ENCODE data around the gene COX7A2. TPM values are rescaled to one million over a fixed set of nuclear protein-coding genes. Genes with fewer than 3 reads are reported as not detected.
A peak's percentile ranks its signal among the peaks of the same experiment; 100 is the strongest.

Gene COX7A2
- total and polyA plus RNA-seq, 2 of the 13 experiments (the other 11 are each of a cell fraction or from before 2014, with no cell fraction given): 407 to 556 TPM

GRCh38 chr6:75205776-75206575 is 37.6 kb downstream of the COX7A2 start, which contains the start of gene COL12A1:
Gene COL12A1, minus strand, starts transcription at chr6:75206053. Its CDS starts 3,261 bp downstream, at chr6:75202792.
- peak within 1 kb of the TSS in 1 of 3 experiments; percentile 32; a peak in 1 of 6 replicates for H3K4me3 ChIP-seq (replicated peaks in 1 of 3; ENCODE audit: insufficient read depth in 1 of 3, low read depth in 2 of 3, low read length in 3 of 3)
- H3K9ac ChIP-seq (ENCODE audit: insufficient read depth, low read depth, low read length): no peak within 1 kb of the TSS
- in situ Hi-C loops (cut with HindIII; ENCODE audit: extremely low pct_ligation_motif_present, low pct_unique_long_range_greater_than_20kb) (loop anchor here (10.0 to 25.0 kb wide), 6 partner anchors 451 to 1469 kb away; no protein-coding TSS in a partner anchor), intact Hi-C loops (cut with micrococcal nuclease; ENCODE audit: unreplicated experiment) (loop anchor here (2.0 to 10.0 kb wide), 3 partner anchors 307 to 1351 kb away; no protein-coding TSS in a partner anchor)
- no peak within 1 kb of the TSS for H2AFZ ChIP-seq (ENCODE audit: low read length)
- DNase-seq (ENCODE audit: low spot score) (no peak), FAIRE-seq (no peak), ATAC-seq (peak; percentile 41)
- H3K27ac ChIP-seq (ENCODE audit: extremely low read length, insufficient read depth, low read length): no peak within 1 kb of the TSS
- H3K27me3 ChIP-seq (ENCODE audit: control insufficient read depth in 1 of 2, insufficient read depth in 2 of 2, low read length in 2 of 2): peaks cover 6 to 64% of the 10 kb centered on the region in 2 experiments; a peak in 4 of 5 replicates
- 28% methylated on average over 26 of the region's 64 CpGs for WGBS (ENCODE audit: low lambda C conversion rate)
- no peaks in the 10 kb centered on the region for H4K20me1 ChIP-seq (ENCODE audit: insufficient read depth, low read length)
- no peaks in the 10 kb centered on the region for H3K36me3 ChIP-seq (replicated peaks in 1 of 2; ENCODE audit: control insufficient read depth in 1 of 2, insufficient read depth in 2 of 2, low read length in 2 of 2)
- H3K9me3 ChIP-seq (ENCODE audit: low read length): no peaks in the 10 kb centered on the region
- no TSS peak for BruUV-seq (replicated peaks)
- ChIA-PET CTCF (ENCODE audit: low intra/inter-chr PET ratio, low total read pairs) (no interaction called here), POLR2A (no interaction called here)
- H3K4me2 ChIP-seq (ENCODE audit: low read depth, low read length): peak within 1 kb of the TSS; percentile 35; the same call in 1 of the 2 replicates
- no peaks in the 10 kb centered on the region for H3K79me2 ChIP-seq (ENCODE audit: insufficient read depth, low read length)
- TF ChIP-seq NRL (CRISPR knock-in tag; IDR thresholded peaks at IDR 0.05; ENCODE audit: borderline replicate concordance): no peak
- TF ChIP-seq PPARG (CRISPR knock-in tag; conservative IDR thresholded peaks at IDR 0.05): no peak
- TF ChIP-seq MXD4 (CRISPR knock-in tag; IDR thresholded peaks at IDR 0.05): no peak
- no peak for TF ChIP-seq POGZ (CRISPR knock-in tag; IDR thresholded peaks at IDR 0.05)
- no peak for TF ChIP-seq ATAD3A (CRISPR knock-in tag; IDR thresholded peaks at IDR 0.05)
- TF ChIP-seq EZH2 (conservative IDR thresholded peaks at IDR 0.05; ENCODE audit: low read depth, low read length): 0 out of 2 replicates have a peak, but pooled peaks have one; percentile 29
- TF ChIP-seq ZNF879 (CRISPR knock-in tag; IDR thresholded peaks at IDR 0.05): no peak
- no peak for TF ChIP-seq KMT2B (CRISPR knock-in tag; IDR thresholded peaks at IDR 0.05)
- no peak for TF ChIP-seq ZNF331 (CRISPR knock-in tag; IDR thresholded peaks at IDR 0.05)
- TF ChIP-seq GZF1 (CRISPR knock-in tag; IDR thresholded peaks at IDR 0.05): no peak
- no peak for TF ChIP-seq NFRKB (IDR thresholded peaks at IDR 0.05)
- TF ChIP-seq ZNF3 (CRISPR knock-in tag; IDR thresholded peaks at IDR 0.05): no peak
- peak; percentile 17 for TF ChIP-seq HNRNPLL (IDR thresholded peaks at IDR 0.05; ENCODE audit: low read depth, low read length, poor library complexity, severe bottlenecking)
- H3K4me1 ChIP-seq (ENCODE audit: insufficient read depth, low read length): no peaks in the 10 kb centered on the region

Measured in HepG2 (cell line).